CD8-positive, alpha-beta memory T cell (primary cell): Measurements from ENCODE around the gene KRT32. TPM values are rescaled to one million over a fixed set of nuclear protein-coding genes. Genes with fewer than 3 reads are reported as not detected.

ENCODE experiments used
- CTCF ChIA-PET: fragments of 350-600 bp; sonication (Branson Sonifier 250); formaldehyde crosslinking; loops from one replicate; lab custom pipeline; 2021; ENCODE audit warnings: antibody characterized with exemption; lab: Charles Lee
- POLR2A ChIA-PET: fragments of 350-600 bp; sonication (Branson Sonifier 250); formaldehyde crosslinking; loops from one replicate; lab custom pipeline; 2021; ENCODE audit warnings: antibody characterized with exemption; lab: Charles Lee
- DNase-seq, 5 donors: peaks; one replicate each; pipeline versions ENCODE4 v3.0.0 to v3.0.0-alpha.2; 2020 to 2022; ENCODE audit warnings: mixed read lengths in 1 of 5
- H3K27ac ChIP-seq: one replicate; pipeline ENCODE4 v1.7.0; 2013; ENCODE audit warnings: low read depth, mild to moderate bottlenecking, low read length, moderate library complexity
- H3K27me3 ChIP-seq: 2 replicates; pipeline ENCODE4 v1.7.0; 2013; ENCODE audit warnings: low read length, mild to moderate bottlenecking; ENCODE audit not compliant: insufficient read depth, poor library complexity, severe bottlenecking
- H3K36me3 ChIP-seq: 2 replicates; pipeline ENCODE4 v1.7.0; 2013; ENCODE audit warnings: mild to moderate bottlenecking, low read length, moderate library complexity; ENCODE audit not compliant: insufficient read depth
- H3K4me1 ChIP-seq: 2 replicates; pipeline ENCODE4 v1.7.0; 2013; ENCODE audit warnings: mild to moderate bottlenecking, low read length, moderate library complexity; ENCODE audit not compliant: insufficient read depth
- H3K4me3 ChIP-seq: 2 replicates; pipeline ENCODE4 v1.7.0; 2013; ENCODE audit warnings: mild to moderate bottlenecking, low read length
- H3K9me3 ChIP-seq: 2 replicates; pipeline ENCODE4 v1.7.0; 2013; ENCODE audit warnings: mild to moderate bottlenecking, low read length
- H3K27ac Mint-ChIP-seq, 8 donors: one replicate each; pipeline ENCODE4 v1.8.0; 2020 to 2021; ENCODE audit warnings: mixed read lengths in 8 of 8, mild to moderate bottlenecking in 6 of 8, inconsistent platforms in 3 of 8, moderate library complexity in 3 of 8
- H3K27me3 Mint-ChIP-seq, 2 donors: one replicate each; pipeline ENCODE4 v1.8.0; 2020 to 2021; ENCODE audit warnings: mixed read lengths in 2 of 2, mild to moderate bottlenecking in 1 of 2, moderate library complexity in 1 of 2
- H3K36me3 Mint-ChIP-seq, 3 donors: one replicate each; pipeline ENCODE4 v1.8.0; 2020 to 2021; ENCODE audit warnings: mixed read lengths in 3 of 3, inconsistent platforms in 1 of 3, mild to moderate bottlenecking in 1 of 3
- H3K4me1 Mint-ChIP-seq, 3 donors: one replicate each; pipeline ENCODE4 v1.8.0; 2020 to 2021; ENCODE audit warnings: mixed read lengths in 3 of 3, inconsistent platforms in 1 of 3, mild to moderate bottlenecking in 1 of 3
- H3K4me3 Mint-ChIP-seq, 7 donors: one replicate each; pipeline ENCODE4 v1.8.0; 2020 to 2021; ENCODE audit warnings: mixed read lengths in 7 of 7, mild to moderate bottlenecking in 6 of 7, moderate library complexity in 4 of 7, inconsistent platforms in 2 of 7
- H3K9me3 Mint-ChIP-seq, 5 donors: one replicate each; pipeline ENCODE4 v1.8.0; 2020 to 2022; ENCODE audit warnings: mixed read lengths in 5 of 5, mild to moderate bottlenecking in 3 of 5, moderate library complexity in 2 of 5, inconsistent platforms in 1 of 5
- polyA plus RNA-seq: library from polyadenylated mRNA; unstranded; fragments of 300-500 nt; fragmentation: Illumina TruSeq; gene quantifications from one replicate; pipeline ENCODE4 v1.2.3, GENCODE V29; 2021
- total RNA-seq, 2 experiments: library from RNA; stranded (reverse); gene quantifications; one replicate each; pipeline ENCODE4 v1.2.3, GENCODE V29; 2021

Gene KRT32
- total and polyA plus RNA-seq, 3 experiments from 2014 or later: not detected

- Histone ChIP-seq H3K9me3 (no peaks in the 10 kb centered on the region), H3K36me3 (no peaks in the 10 kb centered on the region), H3K4me3 (no peak overlapping the region), H3K27ac (no peak overlapping the region), H3K4me1 (no peaks in the 10 kb centered on the region), H3K27me3 (no peaks in the 10 kb centered on the region)
- H3K9me3 Mint-ChIP-seq: no peaks in the 10 kb centered on the region
- CTCF ChIA-PET: no interaction called here
- no peaks in the 10 kb centered on the region for H3K4me1 Mint-ChIP-seq
- peak overlapping the region in 3 of 8 donors; percentile 17 to 77 (median 61) for H3K27ac Mint-ChIP-seq
- H3K4me3 Mint-ChIP-seq: peak overlapping the region in 1 of 7 donors; percentile 70
- no peak for DNase-seq
- peaks cover 3% of the 10 kb centered on the region in 2 donors for H3K27me3 Mint-ChIP-seq
- H3K36me3 Mint-ChIP-seq: peaks cover 0 to 1% (median 0%) of the 10 kb centered on the region in 3 donors
- POLR2A ChIA-PET: no interaction called here
Measured at GRCh38 chr17:41510251-41511065, 43.3 kb upstream of the KRT32 start.

GRCh38 chr17:41507315-41507880, 40.2 kb upstream of the KRT32 start:
- no peak for DNase-seq
- H3K4me1 ChIP-seq: no peaks in the 10 kb centered on the region
- ChIA-PET POLR2A (no interaction called here), CTCF (no interaction called here)
- Mint-ChIP-seq H3K4me3 (no peak overlapping the region), H3K27ac (peak overlapping the region in 1 of 8 donors; percentile 47), H3K27me3 (peaks cover 2 to 6% of the 10 kb centered on the region in 2 donors), H3K36me3 (no peaks in the 10 kb centered on the region), H3K4me1 (no peaks in the 10 kb centered on the region), H3K9me3 (no peaks in the 10 kb centered on the region)
- H3K9me3 ChIP-seq: no peaks in the 10 kb centered on the region
- no peaks in the 10 kb centered on the region for H3K36me3 ChIP-seq
- no peak overlapping the region for H3K27ac ChIP-seq
- H3K27me3 ChIP-seq: no peaks in the 10 kb centered on the region
- H3K4me3 ChIP-seq: no peak overlapping the region

DNA sequence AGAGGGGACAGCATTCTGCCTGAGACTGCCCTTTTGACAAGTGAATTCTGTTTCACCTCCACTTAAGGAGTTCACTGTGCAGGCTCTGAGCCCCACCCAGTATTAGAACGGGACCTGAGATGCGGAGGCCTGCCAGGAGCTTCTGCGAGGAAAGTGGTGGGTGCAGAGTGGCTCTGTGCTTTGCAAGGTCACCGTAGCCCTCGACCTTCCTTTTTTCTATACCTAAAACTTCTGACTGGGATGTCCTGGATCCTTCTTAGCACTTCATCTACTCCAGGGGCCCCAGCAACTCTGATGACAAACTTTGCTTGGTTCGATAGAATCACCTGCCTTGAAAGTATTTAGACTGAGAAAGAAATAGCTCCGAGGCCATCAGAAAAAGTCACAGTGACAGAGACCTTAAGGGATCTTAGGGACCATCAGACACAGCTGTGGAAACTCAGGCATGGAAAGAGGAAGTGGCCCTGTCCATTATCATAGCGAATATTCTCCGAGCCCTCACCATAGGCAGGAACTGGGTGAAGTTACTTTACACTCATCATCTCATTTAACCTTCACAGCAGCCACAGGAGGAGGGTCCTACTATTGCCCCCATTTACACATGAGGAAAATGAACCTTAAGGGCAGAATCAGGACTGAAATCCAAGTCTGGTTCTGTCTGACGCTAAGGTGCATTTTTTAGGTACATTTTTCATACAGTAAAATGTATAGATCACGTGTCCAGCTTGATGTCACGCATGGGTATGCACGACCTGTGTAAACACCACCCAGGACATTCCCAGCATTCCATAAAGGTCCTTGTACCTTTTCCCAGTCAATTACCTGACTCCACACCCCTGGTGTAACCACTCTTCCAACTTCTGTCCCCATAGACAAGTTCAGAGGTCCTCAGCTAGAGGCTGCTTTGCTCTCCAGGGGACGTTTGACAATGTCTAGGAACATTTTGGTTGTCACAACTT, 38.9 kb upstream of the KRT32 start:
- Mint-ChIP-seq H3K4me3 (no peak overlapping the region), H3K36me3 (no peaks in the 10 kb centered on the region), H3K27me3 (peaks cover 2 to 11% of the 10 kb centered on the region in 2 donors), H3K4me1 (no peaks in the 10 kb centered on the region), H3K9me3 (no peaks in the 10 kb centered on the region), H3K27ac (no peak overlapping the region)
- ChIA-PET CTCF (no interaction called here), POLR2A (no interaction called here)
- Histone ChIP-seq H3K4me1 (no peaks in the 10 kb centered on the region), H3K9me3 (no peaks in the 10 kb centered on the region), H3K27me3 (no peaks in the 10 kb centered on the region), H3K4me3 (no peak overlapping the region), H3K27ac (no peak overlapping the region), H3K36me3 (no peaks in the 10 kb centered on the region)
- DNase-seq: no peak

- H3K27me3 ChIP-seq: no peaks in the 10 kb centered on the region
- H3K4me3 ChIP-seq: no peak within 1 kb of the TSS
- ChIA-PET POLR2A (no interaction called here), CTCF (no interaction called here)
- Mint-ChIP-seq H3K9me3 (no peaks in the 10 kb centered on the region), H3K4me3 (no peak within 1 kb of the TSS), H3K27me3 (peaks cover 5 to 12% of the 10 kb centered on the region in 2 donors), H3K4me1 (no peaks in the 10 kb centered on the region), H3K27ac (peak within 1 kb of the TSS in 1 of 8 donors; percentile 20), H3K36me3 (no peaks in the 10 kb centered on the region)
- no peak for DNase-seq
- H3K27ac ChIP-seq: no peak within 1 kb of the TSS
- H3K9me3 ChIP-seq: no peaks in the 10 kb centered on the region
- H3K4me1 ChIP-seq: no peaks in the 10 kb centered on the region
- H3K36me3 ChIP-seq: no peaks in the 10 kb centered on the region
Measured at GRCh38 chr17:41505007-41505808, 38.0 kb upstream of the KRT32 start, which contains the start of gene KRT13. KRT13 (minus strand) TSS chr17:41505612; CDS start chr17:41505550, 62 bp downstream.

DNA sequence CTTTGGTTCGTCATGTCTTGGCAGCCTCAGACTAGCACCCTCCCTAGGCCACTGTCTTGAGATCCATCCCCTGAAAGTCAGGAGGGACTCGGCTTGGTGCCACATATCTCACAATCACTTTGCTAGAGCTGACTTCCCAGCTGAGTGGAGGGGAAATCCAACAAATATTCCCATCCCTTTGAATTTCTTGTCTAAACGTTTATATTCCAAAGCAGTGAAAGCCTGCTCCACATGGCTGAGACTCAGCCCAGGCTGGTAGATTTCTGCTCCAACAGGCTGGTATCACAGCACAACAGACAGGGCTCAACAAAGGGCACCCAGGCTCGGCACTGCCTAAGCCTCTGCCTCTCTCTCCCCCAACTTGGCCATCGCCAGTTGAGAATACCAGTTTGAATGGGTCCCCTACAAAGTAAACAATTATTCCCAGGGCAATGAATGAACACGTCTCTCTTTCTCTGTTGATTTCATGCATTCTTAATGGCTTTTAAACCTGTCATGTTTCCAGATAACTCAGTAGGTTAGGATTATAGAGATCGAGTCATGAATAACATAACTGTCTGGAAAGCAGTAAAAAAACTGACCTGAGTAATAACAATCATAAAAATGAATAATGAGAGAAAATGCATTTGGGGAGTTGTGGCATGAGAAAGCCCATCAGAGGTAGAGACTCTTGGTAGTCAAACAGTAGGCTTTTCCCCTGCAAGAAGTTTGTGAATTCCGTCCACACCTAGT, 37.2 kb upstream of the KRT32 start:
- H3K27me3 Mint-ChIP-seq: peaks cover 11 to 20% of the 10 kb centered on the region in 2 donors
- no peaks in the 10 kb centered on the region for H3K9me3 Mint-ChIP-seq
- POLR2A ChIA-PET: no interaction called here
- no peaks in the 10 kb centered on the region for H3K4me1 Mint-ChIP-seq
- no peaks in the 10 kb centered on the region for H3K4me1 ChIP-seq
- no peak overlapping the region for H3K27ac ChIP-seq
- no peak overlapping the region for H3K4me3 Mint-ChIP-seq
- no peaks in the 10 kb centered on the region for H3K9me3 ChIP-seq
- CTCF ChIA-PET: no interaction called here
- H3K36me3 ChIP-seq: no peaks in the 10 kb centered on the region
- H3K36me3 Mint-ChIP-seq: no peaks in the 10 kb centered on the region
- H3K4me3 ChIP-seq: no peak overlapping the region
- peak overlapping the region in 1 of 8 donors; percentile 20 for H3K27ac Mint-ChIP-seq
- no peak for DNase-seq
- H3K27me3 ChIP-seq: no peaks in the 10 kb centered on the region

GRCh38 chr17:41503202-41503601, 36.0 kb upstream of the KRT32 start:
- no peak for DNase-seq
- POLR2A ChIA-PET: interaction anchor here (0.5 kb wide), 1 partner anchor 71 kb away, joined by 3 read pairs; no protein-coding TSS in a partner anchor
- Mint-ChIP-seq H3K4me1 (no peaks in the 10 kb centered on the region), H3K27me3 (peaks cover 11 to 28% of the 10 kb centered on the region in 2 donors), H3K9me3 (no peaks in the 10 kb centered on the region), H3K27ac (no peak overlapping the region), H3K36me3 (no peaks in the 10 kb centered on the region), H3K4me3 (no peak overlapping the region)
- Histone ChIP-seq H3K27ac (no peak overlapping the region), H3K4me3 (no peak overlapping the region), H3K27me3 (no peaks in the 10 kb centered on the region), H3K36me3 (no peaks in the 10 kb centered on the region), H3K9me3 (no peaks in the 10 kb centered on the region), H3K4me1 (no peaks in the 10 kb centered on the region)
- CTCF ChIA-PET: no interaction called here
